ENCODE measurements around the gene LRRC32.

LRRC32 gene

GRCh38 chr11:76662656-76663485 is 7.7 kb downstream of the LRRC32 start:
- no peak for DNase-seq (ENCODE audit: low spot score)

DNA sequence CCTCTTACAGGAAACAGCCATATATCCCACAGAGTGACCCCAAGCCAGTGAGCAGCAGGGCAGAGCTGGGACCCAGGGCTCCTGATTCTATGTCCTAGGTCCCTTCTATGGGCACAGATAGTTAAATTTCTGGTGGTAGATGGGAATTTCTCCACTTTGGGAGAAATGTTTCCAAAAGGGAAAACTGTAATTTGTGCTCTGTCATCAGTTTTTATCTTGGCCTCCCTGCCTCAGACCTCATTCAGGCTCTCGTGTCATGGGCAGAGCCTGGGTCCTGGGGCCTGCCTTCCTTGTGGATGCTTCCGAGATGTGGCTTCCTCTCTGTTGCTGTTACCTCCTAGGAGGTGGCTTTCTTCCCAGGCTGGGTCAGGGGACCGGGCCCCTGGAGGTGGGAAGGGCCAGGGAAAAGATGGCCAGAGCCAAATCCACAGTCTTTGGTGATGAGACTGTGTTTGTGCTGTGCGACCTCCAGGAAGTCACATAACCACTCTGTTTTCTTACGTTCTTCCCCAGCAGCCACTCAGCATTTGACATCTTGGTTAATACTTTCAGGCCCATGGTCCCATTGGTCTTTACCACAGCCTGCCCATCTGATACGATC is 8.6 kb downstream of the LRRC32 start:
- no peak for DNase-seq (ENCODE audit: low spot score)

DNA sequence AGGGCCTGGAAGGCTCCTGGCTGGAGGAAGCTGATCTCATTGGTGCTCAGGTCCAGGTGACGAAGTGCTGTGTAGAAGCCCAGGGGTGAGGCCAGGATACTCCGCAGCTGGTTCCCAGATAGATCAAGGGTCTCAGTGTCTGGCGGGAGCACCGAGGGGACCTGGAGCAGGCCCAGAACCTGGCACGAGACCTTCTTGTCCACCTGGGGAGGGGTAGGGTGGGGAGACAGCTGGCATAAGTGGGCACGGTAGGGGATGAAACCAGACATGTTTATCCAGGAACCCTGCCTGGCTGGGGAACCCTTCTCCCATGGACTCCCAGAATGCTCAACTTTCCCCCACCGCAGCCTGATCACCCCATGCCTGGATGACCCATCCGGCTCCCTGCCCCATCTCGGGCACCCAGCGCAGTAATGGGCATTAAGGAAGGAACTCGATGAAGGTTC is 9.2 kb downstream of the LRRC32 start:
- DNase-seq (ENCODE audit: low spot score): no peak

DNA sequence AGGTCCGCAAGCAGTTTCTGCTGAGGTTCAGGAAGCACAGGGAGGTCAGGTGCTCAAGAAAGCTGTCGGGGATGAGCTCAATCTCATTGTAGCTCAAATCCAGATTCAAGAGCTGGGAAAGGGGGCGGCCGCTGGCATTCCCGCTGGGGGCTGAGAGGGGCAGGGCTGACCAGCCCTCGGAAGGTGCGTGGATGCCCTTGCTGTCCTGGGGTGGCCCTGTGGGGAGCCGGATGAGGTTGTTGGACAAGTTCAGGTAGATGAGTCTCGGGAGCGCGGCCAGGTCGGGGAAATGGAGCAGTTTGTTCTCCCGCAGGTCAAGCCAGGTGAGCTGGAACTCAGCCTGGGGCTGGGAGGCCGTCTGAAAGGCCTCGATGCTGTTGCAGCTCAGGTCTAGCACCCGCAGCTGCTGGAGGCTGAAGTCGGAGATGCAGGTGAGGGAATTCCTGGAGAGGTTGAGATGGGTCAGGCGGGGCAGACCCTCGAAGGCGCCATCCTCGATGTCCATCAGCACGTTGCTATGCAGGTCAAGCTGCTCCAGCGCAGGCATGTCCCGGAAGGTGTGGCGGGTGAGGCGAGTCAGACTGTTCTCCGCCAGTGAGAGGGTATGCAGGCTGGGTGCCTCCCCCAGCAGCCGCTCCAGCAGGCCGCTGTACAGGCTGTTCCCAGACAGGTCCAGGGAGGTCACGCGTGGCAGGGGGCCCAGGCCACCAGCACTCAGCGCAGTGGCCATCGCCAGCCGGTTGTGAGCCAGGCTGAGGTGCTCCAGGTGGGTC is 9.8 kb downstream of the LRRC32 start:
- DNase-seq (ENCODE audit: low spot score): no peak

GRCh38 chr11:76659672-76660532 is 10.6 kb downstream of the LRRC32 start:
- DNase-seq (ENCODE audit: low spot score): no peak

GRCh38 chr11:76658651-76659650 is 11.6 kb downstream of the LRRC32 start:
- DNase-seq (ENCODE audit: low spot score): no peak

DNA sequence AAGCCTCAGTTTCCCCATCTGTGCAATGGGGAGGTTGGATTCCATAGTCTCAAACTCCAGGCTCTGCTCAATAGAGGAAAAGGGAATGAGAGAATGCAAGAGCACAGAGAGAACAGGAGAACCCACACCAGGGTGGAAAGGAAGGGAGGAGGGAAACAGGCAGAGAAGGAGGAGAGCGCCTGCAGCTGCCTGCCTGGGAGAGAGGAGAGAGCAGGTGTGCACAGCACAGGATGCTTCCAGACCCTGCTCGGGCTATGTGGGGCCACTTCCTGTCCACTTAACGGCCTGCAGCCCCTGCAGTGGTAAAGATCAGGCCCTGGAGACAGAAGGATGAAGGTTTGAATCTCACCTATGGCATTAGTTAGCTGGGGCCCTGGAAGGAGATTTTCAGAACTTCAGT is 12.3 kb downstream of the LRRC32 start:
- no peak for DNase-seq (ENCODE audit: low spot score)

DNA sequence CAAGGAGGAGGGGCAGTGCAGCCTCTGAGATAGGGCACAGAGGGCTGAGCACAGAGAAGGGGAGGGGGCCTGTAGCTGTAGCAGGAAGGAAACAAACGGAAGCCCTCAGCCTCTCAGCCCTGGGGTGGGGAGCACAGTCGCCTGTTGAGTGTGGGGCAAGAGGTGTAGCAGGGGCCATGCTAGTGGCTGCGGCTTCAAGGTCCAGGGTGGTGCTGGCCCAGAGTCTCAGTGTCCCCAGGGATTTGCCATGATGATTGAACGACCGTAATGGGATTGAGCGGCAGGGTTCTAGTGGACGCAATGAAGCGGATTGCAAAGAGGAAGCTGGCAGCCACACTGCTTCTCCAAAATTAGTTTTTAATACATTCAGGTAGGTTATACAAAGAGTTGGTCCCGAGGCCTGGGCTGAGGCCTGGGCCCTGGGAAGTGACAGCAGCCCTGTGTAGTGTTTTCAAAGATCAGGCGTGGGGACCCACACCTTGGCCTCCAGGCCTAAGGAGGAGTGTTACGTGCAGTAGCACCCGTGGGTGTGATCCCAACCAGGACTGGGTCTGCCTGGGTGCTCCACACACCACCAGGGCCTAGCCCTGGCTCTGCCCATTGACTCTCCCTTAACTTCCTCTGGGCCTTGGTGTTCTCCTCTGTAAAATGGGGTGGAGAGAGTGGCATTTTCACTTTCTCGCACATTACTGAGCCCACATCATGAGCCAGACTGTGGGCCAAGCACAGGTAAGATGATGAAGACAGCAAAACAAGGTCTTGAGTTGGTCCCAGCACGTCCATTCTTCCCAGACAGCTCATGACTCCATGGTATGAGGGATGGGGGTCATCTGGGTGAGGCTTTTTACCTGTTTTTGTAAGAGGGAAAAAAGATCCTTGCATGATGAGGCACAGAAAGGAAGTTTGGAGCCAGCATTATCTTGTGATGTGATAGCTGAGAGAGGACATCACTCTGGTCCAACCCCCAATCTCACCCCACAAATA is 13.1 kb downstream of the LRRC32 start:
- no peak for DNase-seq (ENCODE audit: low spot score)

GRCh38 chr11:76656571-76657081 is 13.9 kb downstream of the LRRC32 start:
- no peak for DNase-seq (ENCODE audit: low spot score)

DNA sequence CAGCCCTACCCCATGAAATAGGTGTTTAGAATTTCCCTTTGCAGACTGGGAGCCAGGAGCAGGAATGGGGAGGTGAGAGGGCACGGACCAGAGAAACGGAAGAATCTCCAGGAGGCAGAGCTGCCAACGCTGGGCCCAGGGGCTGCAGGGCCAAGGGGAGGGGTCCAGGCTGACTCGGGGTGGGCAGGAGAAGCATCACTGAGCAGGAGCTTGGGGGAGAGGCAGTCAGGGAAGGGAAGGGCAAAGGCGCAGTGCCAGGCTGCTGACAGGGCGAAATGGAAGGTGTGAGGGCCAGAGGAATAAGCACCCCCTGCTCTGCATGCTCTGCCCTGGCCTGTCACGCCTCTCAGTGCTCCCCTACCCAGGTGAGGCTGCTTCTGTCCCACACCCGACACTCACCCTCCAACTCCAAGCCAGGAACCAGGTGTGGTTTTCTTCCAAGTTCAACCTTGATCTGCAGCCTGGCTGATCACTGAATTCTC is 14.5 kb downstream of the LRRC32 start:
- no peak for DNase-seq (ENCODE audit: low spot score)

DNA sequence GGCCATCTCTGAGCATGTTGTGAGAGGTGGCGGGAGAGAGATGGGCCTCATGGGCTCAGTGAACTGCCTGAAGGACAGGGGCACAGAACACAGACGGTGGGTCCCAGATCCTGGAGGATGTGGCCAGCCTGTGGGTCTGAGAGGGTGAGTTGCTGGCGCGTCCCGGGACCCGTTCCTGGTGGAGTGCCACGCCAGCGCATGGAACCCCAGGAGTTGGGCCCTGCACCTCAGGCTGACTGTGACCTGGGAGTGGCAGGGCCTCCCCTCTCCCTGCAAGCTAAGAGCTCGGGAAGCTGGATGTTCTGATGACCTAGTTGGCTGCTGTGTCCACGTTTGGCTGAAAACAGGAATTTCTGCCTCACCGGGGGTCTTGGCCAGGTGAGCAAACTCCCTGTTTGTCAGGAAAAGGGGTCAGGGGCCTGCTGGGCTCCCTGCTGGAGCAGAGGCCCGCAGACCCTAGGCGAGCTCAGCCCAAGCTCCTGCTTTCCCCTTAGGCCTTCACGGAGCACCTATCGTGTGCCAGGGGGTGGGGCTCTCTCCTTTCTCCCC is 15.0 kb downstream of the LRRC32 start:
- no peak for DNase-seq (ENCODE audit: low spot score)

GRCh38 chr11:76654980-76655379 is 15.6 kb downstream of the LRRC32 start:
- no peak for DNase-seq (ENCODE audit: low spot score)

DNA sequence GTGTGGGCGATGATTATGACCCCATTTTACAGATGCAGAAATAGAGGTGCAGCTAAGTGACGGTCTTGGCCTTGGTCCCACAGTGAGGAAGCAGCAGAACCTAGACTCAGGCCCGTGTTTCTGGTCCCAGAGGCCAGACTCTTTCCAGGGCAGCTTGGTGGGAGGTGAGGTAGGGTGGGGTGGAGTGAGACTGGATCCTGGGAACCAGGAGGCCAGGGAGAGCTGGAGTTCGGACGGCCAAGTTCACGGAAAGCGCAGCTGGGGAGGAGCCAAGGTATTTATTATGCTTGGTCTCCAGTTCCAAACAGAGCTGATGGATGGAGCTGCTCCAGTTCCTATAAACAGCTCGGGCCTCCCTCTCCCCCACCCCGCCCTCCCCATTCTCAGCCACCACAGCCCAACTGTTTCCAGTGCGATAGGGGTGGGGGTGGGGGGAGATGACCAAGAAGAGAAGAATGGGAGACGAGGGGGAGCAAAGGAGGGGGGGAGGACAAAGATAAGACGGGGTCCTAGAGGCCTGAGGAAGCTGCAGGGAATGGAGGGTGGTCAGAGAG is 16.2 kb downstream of the LRRC32 start:
- no peak for DNase-seq (ENCODE audit: low spot score)

DNA sequence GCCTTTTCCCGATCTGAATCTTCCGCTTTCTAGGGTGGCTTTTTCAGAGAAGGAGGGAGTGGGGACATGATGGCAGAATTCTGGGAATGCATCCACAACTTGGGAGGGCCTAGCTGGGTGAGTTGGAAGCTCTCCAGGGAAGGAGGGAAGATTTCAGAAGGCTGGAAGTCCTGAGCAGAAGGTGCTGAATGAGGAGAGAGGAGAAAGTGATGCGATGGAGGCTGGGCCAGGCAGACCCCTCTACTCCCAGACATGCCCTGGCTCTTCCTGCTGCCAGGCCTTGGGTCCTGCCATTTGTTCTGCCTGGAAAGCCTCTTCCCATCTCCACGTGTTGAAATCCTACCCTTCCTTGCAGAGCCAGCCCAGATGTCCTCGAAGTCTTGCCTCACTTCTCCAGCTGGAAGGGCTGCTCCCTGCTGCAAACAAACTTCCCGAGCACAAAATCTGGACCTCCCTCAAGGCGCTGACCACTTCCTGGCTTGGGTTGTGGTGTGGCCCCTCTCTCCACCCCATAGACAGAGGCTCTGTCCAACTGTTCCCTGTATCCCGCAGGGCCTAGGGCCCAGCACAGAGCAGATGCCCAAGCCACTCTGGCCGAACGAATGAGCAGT is 16.8 kb downstream of the LRRC32 start:
- DNase-seq (ENCODE audit: low spot score): no peak

DNA sequence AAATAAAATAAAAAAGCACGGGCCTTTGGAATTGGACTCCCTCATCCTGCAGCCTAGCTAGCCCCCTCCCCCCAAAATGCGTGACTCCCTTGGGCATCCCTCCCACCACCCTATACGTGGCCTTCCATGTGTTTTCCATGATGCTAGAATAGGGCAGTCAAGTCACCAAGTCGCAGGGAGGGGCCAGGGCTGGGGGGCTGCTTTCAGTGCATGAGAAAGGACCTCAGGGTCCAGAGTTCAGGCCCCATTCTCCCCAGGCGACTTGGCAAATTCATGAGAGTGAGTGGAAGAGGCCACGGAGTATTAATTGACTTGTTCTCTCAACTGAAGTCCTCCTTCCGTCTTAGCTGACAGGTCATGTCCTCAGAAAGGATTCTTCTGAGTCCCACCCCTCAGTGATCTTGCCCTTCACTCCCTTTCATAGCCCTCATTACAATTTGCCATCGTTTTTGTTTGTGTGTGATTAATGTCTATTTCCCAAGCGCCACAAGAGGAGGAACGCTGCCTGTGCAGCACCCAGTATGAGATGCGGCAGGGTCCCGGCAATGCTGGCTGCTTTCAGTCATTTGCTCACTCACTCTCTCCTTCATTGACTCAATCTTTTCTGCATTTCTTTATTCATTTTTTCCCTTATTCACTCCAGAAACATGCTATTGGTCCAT is 17.4 kb downstream of the LRRC32 start:
- no peak for DNase-seq (ENCODE audit: low spot score)

GRCh38 chr11:76649851-76650372 is 20.6 kb downstream of the LRRC32 start:
- no peak for DNase-seq (ENCODE audit: low spot score)

DNA sequence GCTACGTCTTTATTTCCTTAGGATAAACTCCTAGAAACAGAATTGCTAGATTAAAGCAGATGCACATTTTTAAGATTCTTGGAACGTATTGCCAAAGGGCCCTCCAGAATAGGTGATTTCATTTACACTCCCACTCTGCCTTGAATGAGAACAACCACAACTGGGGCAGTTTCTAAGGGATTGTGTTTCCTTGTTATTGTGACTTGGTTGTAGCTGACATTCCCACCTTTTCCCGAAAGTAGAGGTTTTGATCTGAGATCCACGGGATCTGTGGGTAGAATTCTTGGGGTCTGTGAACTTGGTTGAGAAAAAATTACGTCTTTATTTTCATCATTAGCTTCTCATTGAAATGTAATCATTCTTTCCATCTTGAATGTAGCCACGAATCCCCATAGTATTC is 21.5 kb downstream of the LRRC32 start:
- no peak for DNase-seq (ENCODE audit: low spot score)
